ENCODE measurements around the gene RET.

The RET gene

GRCh38 chr10:43121444-43121843 is 44.6 kb downstream of the RET start:
- DNase-seq (ENCODE audit: low read depth): no peak

GRCh38 chr10:43122096-43122495 is 45.2 kb downstream of the RET start:
- no peak for DNase-seq (ENCODE audit: low read depth)

- DNase-seq (ENCODE audit: low read depth): no peak
Measured at GRCh38 chr10:43122826-43123225, 46.0 kb downstream of the RET start.

GRCh38 chr10:43123361-43124093 is 46.7 kb downstream of the RET start:
- no peak for DNase-seq (ENCODE audit: low read depth)

- no peak for DNase-seq (ENCODE audit: low read depth)
Measured at GRCh38 chr10:43124094-43124521, 47.2 kb downstream of the RET start.

- DNase-seq (ENCODE audit: low read depth): no peak
Measured at GRCh38 chr10:43124574-43125273, 47.9 kb downstream of the RET start.

GRCh38 chr10:43125274-43125845 is 48.5 kb downstream of the RET start:
- DNase-seq (ENCODE audit: low read depth): no peak

- no peak for DNase-seq (ENCODE audit: low read depth)
Measured at GRCh38 chr10:43125881-43126731, 49.2 kb downstream of the RET start.

- no peak for DNase-seq (ENCODE audit: low read depth)
Measured at GRCh38 chr10:43126759-43127424, 50.0 kb downstream of the RET start.

- DNase-seq (ENCODE audit: low read depth): no peak
Measured at GRCh38 chr10:43127442-43127841, 50.6 kb downstream of the RET start.

- DNase-seq (ENCODE audit: low read depth): no peak
Measured at GRCh38 chr10:43128331-43128730, 51.5 kb downstream of the RET start.

GRCh38 chr10:43128958-43129706 is 52.3 kb downstream of the RET start:
- DNase-seq (ENCODE audit: low read depth): no peak

GRCh38 chr10:43130770-43131171 is 53.9 kb downstream of the RET start:
- DNase-seq (ENCODE audit: low read depth): no peak

- DNase-seq (ENCODE audit: low read depth): no peak
Measured at GRCh38 chr10:43131256-43131655, 54.4 kb downstream of the RET start.

- no peak for DNase-seq (ENCODE audit: low read depth)
Measured at GRCh38 chr10:43131906-43132305, 55.0 kb downstream of the RET start.

- no peak for DNase-seq (ENCODE audit: low read depth)
Measured at GRCh38 chr10:43132867-43133787, 56.3 kb downstream of the RET start.

- no peak for DNase-seq (ENCODE audit: low read depth)
Measured at GRCh38 chr10:43134126-43134905, 57.4 kb downstream of the RET start.

GRCh38 chr10:43135064-43135463 is 58.2 kb downstream of the RET start:
- DNase-seq (ENCODE audit: low read depth): no peak

GRCh38 chr10:43135656-43136055 is 58.8 kb downstream of the RET start:
- no peak for DNase-seq (ENCODE audit: low read depth)

Measured in stimulated activated CD8-positive, alpha-beta memory T cell treated with anti-CD3 and anti-CD28 coated beads, Interleukin-12 subunit alpha, Interleukin-12 subunit beta, amount 100 ng/mL, for 4 hours (primary cell).